Naive thymus-derived CD4-positive, alpha-beta T cell (primary cell): ENCODE results near the gene SLC16A8. TPM values are rescaled to one million over a fixed set of nuclear protein-coding genes. Genes with fewer than 3 reads are reported as not detected.

Experiments
- ATAC-seq: fragments of 150-1000 bp; cut with Tn5 transposase; 2 replicates; pipeline ENCODE4 v1.10.0; 2021; ENCODE audit warnings: mild to moderate bottlenecking, moderate library complexity
- CTCF ChIA-PET: fragments of 350-600 bp; sonication (Branson Sonifier 250); formaldehyde crosslinking; loops from one replicate; lab custom pipeline; 2021; ENCODE audit warnings: antibody characterized with exemption; lab: Charles Lee
- POLR2A ChIA-PET: fragments of 350-600 bp; sonication (Branson Sonifier 250); formaldehyde crosslinking; loops from one replicate; lab custom pipeline; 2021; ENCODE audit warnings: antibody characterized with exemption, inconsistent platforms; lab: Charles Lee
- DNase-seq, 9 donors: peaks; one replicate each; pipeline versions ENCODE4 v3.0.0 to v3.0.0-alpha.2; 2020 to 2022; ENCODE audit warnings: mixed read lengths in 1 of 9
- H3K27ac ChIP-seq: one replicate; pipeline ENCODE4 v1.7.0; 2013; ENCODE audit warnings: mild to moderate bottlenecking, low read depth, low read length, moderate library complexity
- H3K27me3 ChIP-seq, 2 donors: one replicate each; pipeline ENCODE4 v1.7.0; 2013; ENCODE audit warnings: low read length in 2 of 2, mild to moderate bottlenecking in 2 of 2, moderate library complexity in 2 of 2; ENCODE audit not compliant: control insufficient read depth in 2 of 2, insufficient read depth in 2 of 2
- H3K36me3 ChIP-seq, 3 experiments: 1 replicate in 2 of 3; 2 replicates in 1 of 3; pipeline ENCODE4 v1.7.0; 2013; ENCODE audit warnings: low read length in 3 of 3, mild to moderate bottlenecking in 3 of 3, moderate library complexity in 1 of 3; ENCODE audit not compliant: insufficient read depth in 3 of 3, control insufficient read depth in 2 of 3
- H3K4me1 ChIP-seq, 2 donors: one replicate each; pipeline ENCODE4 v1.7.0; 2013; ENCODE audit warnings: low read length in 2 of 2, mild to moderate bottlenecking in 2 of 2, moderate library complexity in 1 of 2; ENCODE audit not compliant: control insufficient read depth in 2 of 2, insufficient read depth in 2 of 2
- H3K4me3 ChIP-seq: 2 replicates; pipeline ENCODE4 v1.7.0; 2013; ENCODE audit warnings: mild to moderate bottlenecking, low read length
- H3K9me3 ChIP-seq, 3 experiments: 1 replicate in 2 of 3; 2 replicates in 1 of 3; pipeline ENCODE4 v1.7.0; 2013; ENCODE audit warnings: low read length in 3 of 3; ENCODE audit not compliant: control insufficient read depth in 2 of 3
- H3K27ac Mint-ChIP-seq, 9 donors: one replicate each; pipeline ENCODE4 v1.8.0; 2020 to 2022; ENCODE audit warnings: mixed read lengths in 9 of 9, mild to moderate bottlenecking in 8 of 9, moderate library complexity in 5 of 9, inconsistent platforms in 2 of 9
- H3K27me3 Mint-ChIP-seq, 5 donors: one replicate each; pipeline ENCODE4 v1.8.0; 2021 to 2022; ENCODE audit warnings: mixed read lengths in 5 of 5, mild to moderate bottlenecking in 1 of 5
- H3K36me3 Mint-ChIP-seq, 5 donors: one replicate each; pipeline ENCODE4 v1.8.0; 2020 to 2022; ENCODE audit warnings: mixed read lengths in 5 of 5, mild to moderate bottlenecking in 3 of 5, inconsistent platforms in 1 of 5
- H3K4me1 Mint-ChIP-seq, 7 donors: one replicate each; pipeline ENCODE4 v1.8.0; 2020 to 2022; ENCODE audit warnings: mixed read lengths in 7 of 7, mild to moderate bottlenecking in 3 of 7, inconsistent platforms in 1 of 7
- H3K4me3 Mint-ChIP-seq, 10 donors: one replicate each; pipeline ENCODE4 v1.8.0; 2020 to 2022; ENCODE audit warnings: mild to moderate bottlenecking in 10 of 10, mixed read lengths in 10 of 10, moderate library complexity in 6 of 10, inconsistent platforms in 2 of 10
- H3K9me3 Mint-ChIP-seq, 11 donors: one replicate each; pipeline ENCODE4 v1.8.0; 2020 to 2022; ENCODE audit warnings: mixed read lengths in 11 of 11, mild to moderate bottlenecking in 4 of 11, inconsistent platforms in 1 of 11, moderate library complexity in 1 of 11
- intact Hi-C, 2 donors: fragments of 100-400 bp; cut with micrococcal nuclease; formaldehyde crosslinking; loops; one replicate each; pipeline ENCODE4 v1.15.1; 2023
- polyA plus RNA-seq, 2 donors: library from polyadenylated mRNA; unstranded; fragments of 300-500 nt; fragmentation: Illumina TruSeq; gene quantifications; one replicate each; pipeline ENCODE4 v1.2.3, GENCODE V29; 2021
- total RNA-seq, 6 experiments: library from RNA in 5 of 6; stranded (reverse) in 5 of 6; gene quantifications; 1 replicate in 5 of 6; 2 replicates in 1 of 6; pipeline ENCODE4 v1.2.3 and lab custom pipeline; 2021 to 2026

Gene SLC16A8
- total and polyA plus RNA-seq, 7 experiments from 2014 or later = not detected

DNA sequence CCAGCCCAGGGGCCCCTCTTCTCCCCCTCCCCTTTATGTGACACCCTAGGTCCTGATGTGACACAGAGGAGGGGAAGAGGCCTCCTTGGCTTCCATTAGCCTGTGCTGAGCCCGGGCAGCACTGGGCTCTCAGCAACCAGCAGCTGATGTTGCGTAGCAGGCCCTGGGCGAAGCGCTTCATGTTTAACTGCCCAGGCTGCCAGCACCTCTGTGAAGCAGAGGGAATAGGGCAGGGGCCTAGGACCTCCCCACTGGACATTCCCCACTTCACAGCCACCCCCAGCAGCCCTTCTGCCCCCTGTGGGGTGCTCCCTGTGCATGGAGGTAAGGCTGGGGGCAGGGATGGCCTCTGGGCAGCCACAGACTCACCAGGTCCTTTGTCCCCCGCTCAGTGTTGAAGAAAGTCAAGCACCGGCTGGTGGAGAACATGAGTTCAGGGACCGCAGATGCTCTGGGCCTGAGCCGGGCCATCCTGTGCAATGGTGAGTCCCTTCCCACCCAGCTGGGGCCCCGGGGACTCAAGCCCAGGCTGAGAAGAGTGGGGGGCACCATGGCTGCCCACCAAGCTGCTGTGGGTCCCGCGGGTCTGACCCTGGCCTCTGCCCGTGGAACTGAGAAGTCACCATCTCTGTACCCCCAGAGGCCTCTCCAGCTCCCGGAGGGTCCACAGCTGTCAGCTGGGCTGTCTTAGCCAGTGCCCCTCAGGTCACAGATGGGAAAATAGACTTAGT is 15.2 kb downstream of the SLC16A8 start:
- Mint-ChIP-seq H3K4me3 (no peak overlapping the region), H3K36me3 (peaks cover 1 to 50% (median 14%) of the 10 kb centered on the region in 5 donors), H3K27me3 (no peaks in the 10 kb centered on the region), H3K9me3 (no peaks in the 10 kb centered on the region), H3K4me1 (no peaks in the 10 kb centered on the region), H3K27ac (no peak overlapping the region)
- H3K27ac ChIP-seq = no peak overlapping the region
- H3K27me3 ChIP-seq = no peaks in the 10 kb centered on the region
- no peaks in the 10 kb centered on the region for H3K9me3 ChIP-seq
- intact Hi-C loops = no loop called here
- ChIA-PET POLR2A (no interaction called here), CTCF (interaction anchor here (0.5 to 1.3 kb wide), 2 partner anchors 16 to 613 kb away, joined by 4 read pairs; partner anchors contain the start of gene TOMM22)
- ATAC-seq = no peak
- H3K4me1 ChIP-seq = no peaks in the 10 kb centered on the region
- H3K4me3 ChIP-seq = no peak overlapping the region
- no peak for DNase-seq
- H3K36me3 ChIP-seq = peaks cover 0 to 84% (median 5%) of the 10 kb centered on the region in 3 experiments

DNA sequence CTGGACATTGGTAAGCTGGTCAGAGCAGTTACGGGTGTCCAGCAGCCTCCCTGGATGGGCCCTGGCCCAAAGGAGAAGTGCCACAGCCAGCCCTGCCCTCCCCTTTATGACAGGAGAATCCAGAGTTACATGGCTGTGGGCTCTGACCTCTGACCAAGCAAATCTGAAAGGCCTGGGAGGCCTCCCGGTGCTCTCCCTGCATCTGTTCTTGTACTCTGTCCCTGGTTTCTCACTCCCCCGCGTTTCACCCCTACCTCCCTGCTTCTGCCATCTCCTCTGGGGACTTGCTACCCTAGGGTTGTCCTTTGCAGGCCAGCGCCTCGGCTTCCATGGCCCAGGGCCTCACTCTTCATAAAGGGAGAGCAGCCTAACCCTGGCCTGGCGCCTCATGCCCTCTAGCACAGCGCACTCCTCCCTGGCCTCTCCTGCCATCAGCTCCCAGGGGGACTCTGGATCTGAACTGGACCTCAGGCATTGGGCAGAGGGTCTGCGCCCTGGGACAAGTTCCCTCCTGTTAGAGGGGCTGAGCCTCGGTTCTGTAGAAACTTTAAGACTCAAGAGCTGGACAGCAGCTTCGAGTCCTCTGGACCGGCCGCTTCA is 16.1 kb downstream of the SLC16A8 start:
- no peaks in the 10 kb centered on the region for H3K4me1 ChIP-seq
- H3K27me3 Mint-ChIP-seq = no peaks in the 10 kb centered on the region
- no peaks in the 10 kb centered on the region for H3K27me3 ChIP-seq
- peaks cover 0 to under 1% (median 0%) of the 10 kb centered on the region in 7 donors for H3K4me1 Mint-ChIP-seq
- POLR2A ChIA-PET = interaction anchor here (0.6 kb wide), 1 partner anchor 218 kb away, joined by 4 read pairs; no protein-coding TSS in a partner anchor
- DNase-seq (no peak), ATAC-seq (no peak)
- CTCF ChIA-PET = interaction anchor here (1.3 kb wide), 1 partner anchor 15 kb away, joined by 4 read pairs; no protein-coding TSS in a partner anchor
- intact Hi-C loops = no loop called here
- H3K4me3 Mint-ChIP-seq = no peak overlapping the region
- H3K27ac Mint-ChIP-seq = no peak overlapping the region
- no peak overlapping the region for H3K4me3 ChIP-seq
- peaks cover 0 to 83% (median 5%) of the 10 kb centered on the region in 3 experiments for H3K36me3 ChIP-seq
- no peak overlapping the region for H3K27ac ChIP-seq
- no peaks in the 10 kb centered on the region for H3K9me3 ChIP-seq
- peaks cover 1 to 49% (median 11%) of the 10 kb centered on the region in 5 donors for H3K36me3 Mint-ChIP-seq
- H3K9me3 Mint-ChIP-seq = no peaks in the 10 kb centered on the region

GRCh38 chr22:38067028-38067415 is 17.0 kb downstream of the SLC16A8 start:
- no peak for ATAC-seq
- Mint-ChIP-seq H3K36me3 (peaks cover 4 to 46% (median 9%) of the 10 kb centered on the region in 5 donors), H3K4me3 (no peak overlapping the region)

GRCh38 chr22:38066381-38067027 is 17.5 kb downstream of the SLC16A8 start:
- no peak overlapping the region for H3K27ac ChIP-seq
- no peaks in the 10 kb centered on the region for H3K9me3 ChIP-seq
- Mint-ChIP-seq H3K4me3 (no peak overlapping the region), H3K36me3 (peaks cover 4 to 50% (median 12%) of the 10 kb centered on the region in 5 donors), H3K27ac (no peak overlapping the region), H3K27me3 (no peaks in the 10 kb centered on the region), H3K4me1 (peaks cover 0 to 5% (median 0%) of the 10 kb centered on the region in 7 donors), H3K9me3 (no peaks in the 10 kb centered on the region)
- intact Hi-C loops = no loop called here
- ChIA-PET POLR2A (interaction anchor here (1.7 kb wide), 1 partner anchor 9 kb away, joined by 6 read pairs; the partner anchor contains the start of gene PICK1), CTCF (interaction anchor here (1.7 kb wide), 1 partner anchor 14 kb away, joined by 4 read pairs; no protein-coding TSS in a partner anchor)
- H3K4me3 ChIP-seq = no peak overlapping the region
- H3K4me1 ChIP-seq = no peaks in the 10 kb centered on the region
- no peaks in the 10 kb centered on the region for H3K27me3 ChIP-seq
- H3K36me3 ChIP-seq = peaks cover 0 to 76% (median 5%) of the 10 kb centered on the region in 3 experiments
- no peak for DNase-seq
- ATAC-seq = no peak

More at GRCh38 chr22:38067028-38067415, 17.0 kb downstream of the SLC16A8 start:
- no peaks in the 10 kb centered on the region for H3K9me3 Mint-ChIP-seq
- Histone ChIP-seq H3K36me3 (peaks cover 0 to 81% (median 5%) of the 10 kb centered on the region in 3 experiments), H3K4me3 (no peak overlapping the region), H3K27ac (no peak overlapping the region), H3K4me1 (no peaks in the 10 kb centered on the region), H3K9me3 (no peaks in the 10 kb centered on the region), H3K27me3 (no peaks in the 10 kb centered on the region)
- no peaks in the 10 kb centered on the region for H3K27me3 Mint-ChIP-seq
- ChIA-PET CTCF (no interaction called here), POLR2A (interaction anchor here (1.7 kb wide), 1 partner anchor 10 kb away, joined by 6 read pairs; the partner anchor contains the start of gene PICK1)
- H3K4me1 Mint-ChIP-seq = peaks cover 0 to 5% (median 0%) of the 10 kb centered on the region in 7 donors
- intact Hi-C loops = no loop called here
- H3K27ac Mint-ChIP-seq = no peak overlapping the region
- no peak for DNase-seq

GRCh38 chr22:38065539-38065938 is 18.4 kb downstream of the SLC16A8 start:
- Mint-ChIP-seq H3K27ac (no peak overlapping the region), H3K4me1 (peaks cover 0 to 5% (median 0%) of the 10 kb centered on the region in 7 donors), H3K27me3 (no peaks in the 10 kb centered on the region), H3K36me3 (peaks cover 4 to 51% (median 12%) of the 10 kb centered on the region in 5 donors), H3K9me3 (no peaks in the 10 kb centered on the region), H3K4me3 (no peak overlapping the region)
- peaks cover 0 to 68% (median 5%) of the 10 kb centered on the region in 3 experiments for H3K36me3 ChIP-seq
- no peaks in the 10 kb centered on the region for H3K4me1 ChIP-seq
- intact Hi-C loops = no loop called here
- DNase-seq (no peak), ATAC-seq (no peak)
- POLR2A ChIA-PET = interaction anchor here (1.7 kb wide), 1 partner anchor 8 kb away, joined by 6 read pairs; the partner anchor contains the start of gene PICK1
- no peaks in the 10 kb centered on the region for H3K27me3 ChIP-seq
- no peak overlapping the region for H3K27ac ChIP-seq
- H3K9me3 ChIP-seq = no peaks in the 10 kb centered on the region
- no peak overlapping the region for H3K4me3 ChIP-seq
- CTCF ChIA-PET = interaction anchor here (1.7 kb wide), 1 partner anchor 13 kb away, joined by 4 read pairs; no protein-coding TSS in a partner anchor

DNA sequence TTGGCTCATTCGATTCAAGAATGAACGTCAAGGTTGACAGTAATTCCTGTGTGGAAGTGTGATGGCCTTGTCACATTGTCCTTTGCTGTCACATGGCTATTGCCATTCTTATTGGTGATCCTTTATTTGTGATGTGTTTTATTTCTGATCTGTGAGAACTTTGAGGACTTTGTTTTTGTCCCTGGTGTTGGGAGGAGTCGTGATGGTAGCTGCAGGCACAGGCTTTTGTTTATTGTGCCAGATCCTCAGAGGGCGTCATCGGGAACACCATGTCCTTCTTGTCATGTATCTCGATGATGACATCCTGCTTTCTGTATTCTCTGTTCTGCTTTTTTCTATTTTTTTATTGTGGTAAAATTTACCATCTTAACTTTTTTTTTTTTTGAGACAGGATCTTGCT is 21.2 kb downstream of the SLC16A8 start:
- Histone ChIP-seq H3K27ac (no peak overlapping the region), H3K4me3 (no peak overlapping the region), H3K27me3 (no peaks in the 10 kb centered on the region), H3K9me3 (no peaks in the 10 kb centered on the region), H3K4me1 (peaks cover 1 to 2% of the 10 kb centered on the region in 2 donors), H3K36me3 (peaks cover 0 to 46% (median 5%) of the 10 kb centered on the region in 3 experiments)
- no peak for DNase-seq
- Mint-ChIP-seq H3K9me3 (no peaks in the 10 kb centered on the region), H3K4me3 (no peak overlapping the region), H3K27ac (no peak overlapping the region), H3K36me3 (peaks cover 9 to 43% (median 16%) of the 10 kb centered on the region in 5 donors), H3K27me3 (no peaks in the 10 kb centered on the region), H3K4me1 (peaks cover 0 to 14% (median 6%) of the 10 kb centered on the region in 7 donors)
- no peak for ATAC-seq
- ChIA-PET CTCF (no interaction called here), POLR2A (no interaction called here)
- intact Hi-C loops = no loop called here
